ENCODE results near the gene KLHL35.
A peak's percentile ranks its signal among the peaks of the same experiment; 100 is the strongest.

KLHL35 gene

DNA sequence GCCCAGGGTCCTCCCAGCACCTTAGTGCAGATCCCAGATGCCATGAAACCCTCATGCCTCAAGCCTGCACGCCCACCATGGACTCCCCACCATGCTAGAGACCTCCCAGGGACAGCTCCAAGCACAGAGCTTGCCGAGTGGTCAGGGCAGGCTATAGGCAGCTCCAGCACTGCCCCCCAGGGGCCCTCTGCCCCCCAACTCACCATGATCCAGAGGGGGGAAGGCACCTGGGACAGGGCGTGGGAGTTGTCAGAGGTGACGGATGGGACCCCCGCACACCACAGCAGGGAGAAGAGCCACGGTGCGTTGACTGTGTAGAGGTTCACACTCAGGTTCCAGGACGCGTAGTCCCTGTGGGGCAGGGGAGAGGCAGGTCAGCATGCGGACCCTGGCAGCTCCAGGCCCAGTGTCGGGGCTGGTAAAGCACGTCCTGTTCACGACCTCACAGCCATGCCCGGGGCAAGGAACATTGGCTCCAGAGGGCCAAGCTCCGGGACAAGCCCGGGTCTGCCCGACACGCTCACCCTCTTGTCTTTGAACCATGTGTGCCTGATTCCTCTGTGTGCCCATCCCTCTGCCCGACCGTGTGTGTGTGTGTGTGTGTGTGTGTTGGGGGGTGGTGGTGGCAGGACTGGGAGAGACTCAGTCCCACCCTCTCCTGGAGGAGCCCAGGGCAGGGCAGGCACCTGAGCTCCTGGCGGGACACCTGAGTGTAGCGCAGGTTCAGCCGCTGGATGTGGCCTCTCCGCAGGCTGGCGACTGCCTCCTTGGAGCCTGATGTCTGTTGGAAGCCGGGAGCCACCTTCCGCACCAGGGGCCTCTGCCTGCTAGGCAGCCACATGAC, 8.2 kb upstream of the KLHL35 start:
- DNase-seq (ENCODE audit: low read depth), result no peak

DNA sequence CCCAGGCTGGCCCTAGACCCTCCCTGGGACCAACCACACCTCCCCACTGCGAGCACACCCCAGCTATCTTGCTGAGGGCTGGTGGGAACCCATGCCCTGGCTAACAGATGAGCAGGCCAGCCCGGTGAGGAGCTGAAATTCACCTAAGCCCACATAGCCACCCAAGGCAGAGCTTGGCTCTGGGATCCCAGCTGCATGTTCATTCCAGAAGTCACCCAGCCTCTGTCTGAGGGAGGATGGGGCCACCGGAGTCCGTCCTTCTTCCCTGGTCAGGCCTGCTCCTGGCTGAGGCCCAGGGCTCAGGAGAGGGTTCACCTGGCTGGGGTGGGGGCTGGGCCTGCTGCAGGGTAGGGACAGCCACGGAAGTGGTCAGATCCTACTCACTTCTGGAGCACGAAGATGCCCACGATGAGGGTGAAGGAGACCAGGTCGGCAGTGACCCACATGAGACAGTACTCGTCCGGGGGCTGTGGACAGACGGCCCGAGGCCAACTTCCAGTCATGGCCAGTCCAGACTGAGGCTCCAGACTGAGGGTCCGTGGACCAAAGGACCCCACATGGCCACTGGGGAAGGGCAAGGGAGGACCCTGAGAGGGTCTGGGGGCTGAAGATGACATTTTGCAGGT, 6.6 kb upstream of the KLHL35 start:
- DNase-seq (ENCODE audit: low read depth), result no peak

DNA sequence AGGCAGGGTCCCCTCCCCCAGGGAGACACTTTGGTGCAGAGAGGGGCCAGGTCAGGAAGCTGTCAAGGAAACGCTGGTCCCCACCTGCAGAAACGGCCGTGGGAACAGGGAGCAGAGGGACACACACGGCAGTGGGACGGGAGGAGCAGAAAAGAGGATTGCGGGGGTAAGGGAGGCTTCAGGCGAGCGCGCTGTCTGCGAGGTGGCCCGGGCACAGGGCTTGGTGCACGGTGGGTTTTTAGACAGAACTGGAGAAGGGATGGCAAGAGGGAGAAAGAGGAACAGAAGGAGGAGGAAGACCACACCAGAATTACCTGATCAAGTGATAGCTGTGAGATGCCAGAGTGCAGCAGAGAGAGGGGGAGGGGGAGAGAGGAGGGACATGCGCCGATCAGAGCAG, 6.0 kb upstream of the KLHL35 start:
- no peak for DNase-seq (ENCODE audit: low read depth)

DNA sequence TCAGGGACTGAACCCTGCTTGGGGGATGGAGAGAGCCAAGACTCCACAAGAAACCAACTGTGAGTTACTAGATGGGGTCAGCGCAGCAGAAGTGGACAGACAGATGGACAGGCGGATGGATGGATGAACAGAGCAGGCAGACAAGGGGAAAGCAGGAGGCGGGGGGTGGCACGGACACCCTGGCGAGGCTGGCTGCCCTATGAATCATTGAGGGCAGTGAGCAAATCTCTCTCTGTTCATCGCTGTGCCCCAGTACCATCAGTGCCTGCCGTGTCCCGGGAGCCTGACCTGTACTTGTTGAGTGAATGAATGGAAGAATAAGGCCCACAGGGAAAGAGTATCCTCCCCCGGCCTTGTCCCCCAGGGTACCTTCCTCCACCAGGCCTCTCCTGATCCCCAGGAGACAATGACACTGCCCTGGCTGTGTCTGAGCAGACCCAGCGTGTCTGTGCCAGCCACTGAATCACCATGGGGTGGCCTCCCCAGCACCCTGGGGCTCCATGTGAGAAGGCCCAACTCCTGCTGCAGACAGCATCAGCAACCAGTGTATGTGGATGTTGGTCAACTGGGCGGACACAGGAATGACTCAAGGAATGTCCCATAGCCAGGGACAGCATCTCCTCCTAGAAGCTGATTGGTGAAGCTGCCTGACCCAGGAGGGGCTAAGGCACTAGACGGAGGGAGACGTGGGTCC, 5.1 kb upstream of the KLHL35 start:
- no peak for DNase-seq (ENCODE audit: low read depth)

DNA sequence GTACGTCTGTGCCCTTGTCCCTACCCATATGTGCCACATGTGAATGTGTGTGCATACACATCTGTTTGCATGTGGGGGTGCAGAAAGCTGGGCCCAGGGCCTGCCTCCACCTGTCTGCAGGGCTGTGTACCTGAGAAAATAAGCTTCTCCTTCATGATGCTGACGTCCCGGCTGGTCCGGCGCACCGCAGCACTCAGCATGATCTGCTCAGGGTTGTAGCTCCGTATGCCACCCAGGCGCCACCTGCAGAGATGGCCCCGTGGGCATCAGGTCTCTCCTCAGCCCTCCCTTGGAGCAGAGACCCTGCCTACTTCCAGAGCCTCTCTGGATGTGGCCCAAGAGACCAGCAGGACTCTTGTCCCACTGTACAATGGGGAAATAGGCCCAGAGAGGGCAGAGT, 3.8 kb upstream of the KLHL35 start:
- no peak for DNase-seq (ENCODE audit: low read depth)

DNA sequence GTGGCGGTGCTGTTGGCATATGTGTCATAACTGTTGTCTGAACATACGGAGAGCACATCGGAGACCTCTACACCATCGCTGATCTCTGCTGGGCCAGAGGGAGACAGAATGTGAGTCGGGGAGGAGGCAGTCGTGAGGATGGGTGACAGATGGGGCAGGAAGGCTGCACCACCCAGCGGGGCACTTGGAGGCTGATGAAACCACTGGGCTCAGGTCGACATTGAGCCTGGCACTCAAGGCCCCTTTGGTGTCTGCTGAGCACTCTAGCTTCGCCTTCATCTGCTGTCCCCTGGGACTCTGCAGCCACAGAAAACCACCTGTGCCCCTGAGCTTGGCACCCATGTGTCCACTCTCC, 2.5 kb upstream of the KLHL35 start:
- no peak for DNase-seq (ENCODE audit: low read depth)

DNA sequence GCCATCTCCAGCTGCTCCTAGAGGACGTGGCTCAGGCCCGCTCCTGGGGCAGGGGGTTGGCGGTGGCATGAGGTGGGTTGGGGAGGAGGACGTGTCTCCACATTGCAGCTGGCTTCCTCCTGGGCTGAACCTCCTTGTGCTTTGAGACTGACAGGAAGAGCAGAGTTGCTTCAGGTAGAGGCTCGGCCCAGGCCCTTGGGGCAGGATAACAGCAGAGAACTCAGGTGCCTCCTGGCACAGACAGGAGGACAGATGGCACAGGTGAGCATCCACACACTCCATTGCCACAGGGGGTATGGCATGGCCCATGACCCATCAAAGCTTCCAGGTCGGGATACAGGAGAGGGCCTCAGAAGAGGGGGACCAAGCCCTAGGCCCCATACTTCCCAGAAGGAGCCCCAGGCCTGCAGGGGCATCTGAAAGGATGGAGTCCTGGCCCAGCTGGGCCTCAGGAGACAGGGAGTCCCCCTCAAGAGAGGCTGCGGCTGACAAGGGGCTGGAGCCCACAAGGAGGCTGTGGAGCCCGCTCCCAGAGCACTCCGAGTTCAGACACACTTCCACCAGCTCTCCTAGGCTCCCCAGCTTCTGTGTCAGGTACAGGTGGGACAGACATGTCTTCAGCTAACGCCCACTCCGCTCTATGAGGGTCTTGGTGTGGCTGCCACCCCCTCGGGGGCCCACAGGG, 2.0 kb upstream of the KLHL35 start:
- DNase-seq (ENCODE audit: low read depth), result no peak

DNA sequence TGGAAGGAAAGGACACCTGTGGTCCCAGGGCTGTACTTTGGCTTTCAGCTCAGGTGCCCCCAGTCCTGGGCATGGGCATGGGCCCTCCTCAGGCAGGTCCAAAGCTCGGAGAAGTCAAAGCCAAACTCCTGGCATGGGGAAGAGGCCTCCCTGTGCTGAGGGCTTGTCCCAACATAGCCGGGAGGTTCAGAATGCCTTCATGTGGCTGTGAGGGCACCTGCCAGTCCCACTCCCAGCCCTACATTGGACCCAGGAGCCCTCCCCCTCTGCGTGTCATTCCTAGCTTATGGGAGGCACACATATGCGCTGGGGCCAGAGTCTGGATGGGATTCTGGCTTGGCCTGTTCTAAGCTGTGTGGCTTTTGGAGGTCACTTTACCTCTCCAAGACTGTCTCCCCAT, 1.0 kb upstream of the KLHL35 start:
- no peak for DNase-seq (ENCODE audit: low read depth)

DNA sequence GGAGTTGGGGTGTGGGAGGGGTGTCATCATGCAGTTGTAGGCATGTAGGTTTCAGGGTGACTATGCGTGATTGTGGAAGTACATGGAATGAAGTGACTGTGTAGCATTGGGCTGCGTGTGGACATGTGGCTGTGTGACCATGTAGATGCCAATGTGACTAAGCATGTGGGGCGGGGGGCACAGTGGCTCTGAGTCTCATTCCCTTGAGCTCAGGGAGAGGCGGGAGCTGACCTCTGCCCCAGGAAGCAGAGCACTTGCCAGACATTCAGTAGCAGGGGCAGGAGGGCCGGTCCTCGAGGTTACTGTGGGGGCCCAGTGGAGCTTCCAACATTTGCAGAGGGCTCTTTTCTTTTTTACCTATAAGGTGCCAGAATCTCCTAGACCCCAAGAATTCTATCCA, 440 bp upstream of the KLHL35 start:
- DNase-seq (ENCODE audit: low read depth), result no peak

DNA sequence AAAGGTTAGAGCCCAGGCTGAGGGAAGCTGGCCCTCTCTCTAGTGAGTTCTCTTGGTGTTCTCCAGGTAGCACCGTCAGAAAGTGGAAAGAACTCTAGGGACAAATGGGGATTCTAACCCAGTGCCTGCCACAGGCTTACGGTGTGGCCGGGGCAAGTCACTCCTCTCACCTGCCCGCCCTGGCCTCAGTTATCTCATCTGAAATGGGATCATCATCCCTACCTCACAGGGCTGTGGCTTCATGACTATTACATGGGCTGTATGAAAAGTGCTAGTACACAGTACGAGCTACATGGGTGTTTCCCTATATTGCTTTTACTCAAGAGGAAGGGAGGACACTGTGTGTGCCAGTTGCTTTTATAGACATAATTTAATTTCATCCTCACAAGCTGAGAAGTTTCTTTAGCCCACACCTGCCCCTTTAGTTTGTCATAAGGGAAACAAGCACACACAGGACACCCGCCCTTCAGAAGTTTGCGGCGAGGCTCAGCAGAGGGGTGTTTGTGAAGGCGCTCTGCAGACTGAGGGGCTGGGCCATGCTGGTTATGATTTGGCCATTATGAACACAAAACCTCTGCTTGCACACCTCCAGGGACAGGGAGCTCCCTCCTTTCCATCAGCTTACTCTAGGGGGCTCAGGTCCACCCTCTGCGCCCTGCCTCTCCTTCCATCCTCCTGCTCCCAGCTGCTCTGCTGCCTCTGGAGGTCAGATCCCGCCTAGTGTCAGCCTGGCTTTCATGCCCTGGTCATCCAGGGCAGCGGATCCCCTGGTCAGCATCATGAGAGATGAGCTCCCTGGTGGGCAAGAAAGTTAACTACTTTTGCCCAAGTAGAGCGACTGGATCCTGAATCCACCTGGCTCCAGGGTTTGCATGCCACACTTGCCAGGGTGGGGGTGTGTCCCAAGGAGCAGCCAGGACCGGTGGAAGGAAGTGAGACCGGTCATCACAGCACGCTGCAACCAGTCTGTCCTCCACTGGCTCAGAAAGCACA, 1.2 kb downstream of the KLHL35 start:
- no peak for DNase-seq (ENCODE audit: low read depth)

DNA sequence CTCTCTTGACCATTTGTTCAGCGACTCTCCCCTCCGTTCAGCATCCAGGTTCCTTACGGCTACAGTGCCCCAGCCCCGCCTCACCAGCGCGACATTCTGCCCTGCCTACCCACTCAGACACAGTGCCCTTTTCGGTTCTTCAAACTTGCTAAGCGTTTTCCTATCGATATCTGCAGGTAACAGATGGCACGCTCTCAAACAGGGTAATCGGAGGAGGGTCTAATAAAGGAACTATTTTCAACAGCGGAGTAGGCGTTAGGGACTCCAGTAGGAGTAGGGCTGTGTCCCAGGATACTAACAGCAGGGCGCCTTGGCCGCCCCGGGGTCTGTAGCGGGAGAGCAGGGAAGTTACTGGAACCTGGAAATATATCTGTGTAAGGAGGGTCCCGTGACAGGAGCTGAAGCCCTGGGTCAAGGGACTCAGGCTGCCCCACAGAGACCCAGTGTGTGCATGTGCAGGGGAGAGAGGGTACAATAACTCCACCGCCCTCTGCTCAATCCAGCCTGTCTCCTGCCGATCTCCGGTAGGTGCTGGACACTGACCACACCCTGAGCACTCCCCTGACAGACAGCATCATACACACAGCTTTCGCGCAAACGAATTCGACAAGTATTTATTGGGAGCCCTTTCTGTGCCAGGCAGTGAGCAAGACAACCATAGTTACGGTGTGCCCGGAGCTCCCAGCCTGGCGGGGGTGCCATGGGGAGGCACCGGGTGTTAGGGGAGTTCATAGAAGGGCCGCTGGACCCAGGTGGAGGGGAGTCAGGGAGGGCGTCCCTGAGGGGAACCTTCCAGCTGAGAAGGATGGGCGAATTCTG, 2.1 kb downstream of the KLHL35 start:
- no peak for DNase-seq (ENCODE audit: low read depth)

DNA sequence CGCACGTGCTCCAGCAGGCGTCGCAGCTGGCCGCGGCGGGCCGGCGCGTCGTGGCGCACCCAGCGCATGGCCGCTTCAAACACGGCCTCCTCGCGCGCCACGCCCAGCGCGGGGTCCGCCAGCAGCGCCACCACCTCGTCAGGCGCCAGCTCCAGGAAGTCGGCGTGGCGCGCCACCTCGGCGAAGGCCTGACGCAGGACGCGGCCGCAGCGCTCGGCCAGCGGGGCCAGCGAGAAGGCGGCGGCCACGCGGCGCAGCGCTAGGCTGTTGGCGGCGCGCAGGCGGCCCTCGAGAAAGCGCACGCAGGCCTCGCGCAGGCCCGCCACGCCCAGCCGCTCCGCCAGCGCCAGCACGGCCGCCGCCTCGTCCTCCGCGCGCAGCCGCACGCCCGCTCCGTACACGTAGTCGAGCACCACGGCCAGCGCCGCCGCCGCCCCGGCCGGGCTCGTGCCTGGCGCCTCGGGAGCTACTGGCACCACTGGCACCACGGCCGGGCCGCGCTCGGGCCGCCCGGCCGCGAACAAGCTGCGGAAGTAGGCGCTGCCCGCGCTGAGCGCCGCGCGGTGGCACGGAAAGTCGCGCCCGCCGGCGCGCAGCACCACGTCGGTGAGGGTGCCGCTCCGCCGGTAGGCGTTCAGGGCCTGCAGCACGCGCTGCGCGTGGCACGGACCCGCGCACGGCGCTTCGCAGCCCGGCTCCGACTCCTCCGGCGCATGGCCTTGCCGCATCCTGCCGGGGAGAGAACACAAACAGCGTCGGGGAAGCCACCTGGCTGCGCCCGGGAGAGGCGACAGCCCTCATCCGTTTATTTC, 2.9 kb downstream of the KLHL35 start:
- DNase-seq (ENCODE audit: low read depth), result no peak

DNA sequence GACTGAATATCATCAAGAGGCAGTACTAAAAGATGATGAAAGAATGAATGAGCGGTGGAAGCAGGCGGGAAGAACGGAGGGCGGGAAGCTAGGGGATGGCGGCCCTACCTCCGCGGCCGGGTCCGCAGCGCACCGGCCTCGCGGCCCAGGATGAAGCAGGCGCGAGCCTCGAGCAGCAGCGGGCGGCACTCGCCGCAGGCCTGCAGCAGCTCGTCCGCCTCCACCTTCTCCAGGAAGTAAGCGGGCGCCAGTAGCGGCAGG, 3.4 kb downstream of the KLHL35 start:
- no peak for DNase-seq (ENCODE audit: low read depth)

DNA sequence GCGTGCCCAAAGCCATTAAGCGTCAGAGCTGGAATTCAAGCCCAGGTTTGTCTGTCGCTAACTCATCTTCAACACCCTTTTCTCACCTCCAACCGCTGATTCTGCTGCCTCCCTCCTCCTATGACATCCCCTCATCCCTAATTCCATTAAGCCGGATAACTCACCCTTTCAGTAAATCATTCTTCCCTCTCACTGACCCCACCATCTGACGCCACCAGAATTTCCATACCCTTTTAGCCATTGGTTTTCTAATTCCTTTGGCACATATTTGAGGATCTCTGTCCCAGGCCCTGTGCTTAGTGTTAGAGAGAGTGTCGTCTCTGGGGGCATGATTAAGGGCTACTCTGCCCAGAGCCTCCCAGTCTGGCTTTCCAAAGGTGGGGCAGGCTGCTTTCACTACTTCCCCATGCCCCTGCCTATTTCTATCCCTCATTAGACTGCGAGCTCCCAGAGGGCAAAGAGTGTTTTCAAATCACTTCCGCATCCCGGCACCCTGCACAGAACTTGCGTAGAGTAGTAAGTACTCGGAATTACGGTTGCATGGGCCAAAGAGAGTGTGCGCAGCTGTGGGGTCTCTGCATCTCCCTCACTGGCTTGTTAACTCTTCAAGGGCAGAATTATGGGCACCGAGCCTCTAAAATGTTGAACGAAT, 3.9 kb downstream of the KLHL35 start:
- DNase-seq (ENCODE audit: low read depth), result no peak

DNA sequence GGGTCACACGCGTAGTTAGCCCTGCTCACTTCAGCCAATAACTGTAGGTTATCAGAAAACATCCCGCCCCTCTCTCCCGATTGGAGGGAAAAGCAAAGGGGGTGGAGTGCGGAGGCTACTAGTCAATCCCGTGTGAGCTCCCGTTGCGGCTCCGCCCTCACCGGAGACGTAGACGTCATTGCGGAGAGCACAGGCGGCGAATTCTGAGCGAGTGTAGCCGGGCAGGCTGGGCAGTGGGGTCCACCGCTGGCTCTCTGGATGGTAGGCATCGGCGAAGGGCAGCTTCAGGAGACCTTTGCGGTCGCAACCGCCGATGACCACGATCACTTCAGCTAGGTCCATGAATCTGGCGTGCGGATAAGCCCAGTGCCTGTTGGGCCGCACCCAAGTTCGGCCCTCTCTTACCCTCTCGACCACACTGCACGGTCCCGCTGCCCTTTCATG, 4.7 kb downstream of the KLHL35 start:
- peak; percentile 83 for DNase-seq (ENCODE audit: low read depth)

DNA sequence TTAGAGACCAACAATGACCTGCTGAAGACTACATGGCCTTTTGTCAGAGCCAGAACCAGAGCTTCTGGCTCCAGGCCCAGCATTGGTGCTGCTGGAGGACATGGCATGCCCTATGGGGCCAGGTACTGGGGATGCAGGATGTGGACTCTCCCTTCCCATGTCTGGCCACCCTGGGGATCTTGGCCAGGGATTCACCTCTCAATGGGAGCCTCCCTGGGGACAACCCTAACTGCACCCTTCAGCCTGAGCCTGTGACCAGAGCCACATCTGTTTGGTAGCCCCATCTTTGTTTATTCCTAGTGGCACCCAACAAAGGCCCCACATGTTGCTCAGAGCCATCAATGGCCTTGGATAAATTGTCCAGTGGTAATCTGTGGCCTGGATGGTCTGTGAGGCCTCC, 5.8 kb downstream of the KLHL35 start:
- DNase-seq (ENCODE audit: low read depth), result no peak

DNA sequence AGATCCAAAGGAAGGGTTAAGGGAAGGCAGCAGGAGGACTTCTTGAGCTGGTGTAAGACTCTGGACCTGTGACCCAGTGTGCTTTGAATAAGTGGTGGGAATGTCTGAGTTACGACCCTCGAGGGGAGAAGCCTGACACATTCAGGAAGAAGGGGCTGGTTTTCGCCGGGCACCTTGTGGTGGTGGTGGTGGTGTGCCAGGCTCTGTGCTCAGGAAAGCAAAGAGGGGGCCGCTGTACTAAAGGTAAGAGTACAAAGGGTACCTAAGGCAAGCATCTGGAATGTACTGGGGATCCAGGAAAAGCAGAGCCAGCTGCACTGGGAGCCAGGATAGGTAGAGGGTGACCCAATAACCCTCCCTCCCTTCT, 6.3 kb downstream of the KLHL35 start:
- no peak for DNase-seq (ENCODE audit: low read depth)

DNA sequence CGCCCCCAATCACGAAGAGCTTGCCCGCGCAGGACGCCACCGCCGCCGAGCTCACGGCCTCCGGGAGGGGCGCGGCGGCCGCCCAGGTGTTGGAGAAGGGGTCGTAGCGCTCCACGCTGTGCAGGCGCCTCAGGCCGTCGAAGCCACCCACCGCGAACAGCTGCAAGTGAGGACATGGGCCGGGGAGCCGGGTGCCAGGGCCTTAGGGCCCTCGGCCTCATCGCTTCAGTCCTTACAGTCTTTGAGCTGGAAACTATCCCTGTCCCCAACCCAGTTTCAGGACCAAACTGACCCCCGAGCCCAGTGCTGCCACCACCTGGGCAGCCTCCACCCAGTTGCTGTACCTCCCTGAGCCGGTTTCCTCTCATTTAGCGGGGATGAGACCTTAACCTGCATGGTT, 7.6 kb downstream of the KLHL35 start:
- no peak for DNase-seq (ENCODE audit: low read depth)

DNA sequence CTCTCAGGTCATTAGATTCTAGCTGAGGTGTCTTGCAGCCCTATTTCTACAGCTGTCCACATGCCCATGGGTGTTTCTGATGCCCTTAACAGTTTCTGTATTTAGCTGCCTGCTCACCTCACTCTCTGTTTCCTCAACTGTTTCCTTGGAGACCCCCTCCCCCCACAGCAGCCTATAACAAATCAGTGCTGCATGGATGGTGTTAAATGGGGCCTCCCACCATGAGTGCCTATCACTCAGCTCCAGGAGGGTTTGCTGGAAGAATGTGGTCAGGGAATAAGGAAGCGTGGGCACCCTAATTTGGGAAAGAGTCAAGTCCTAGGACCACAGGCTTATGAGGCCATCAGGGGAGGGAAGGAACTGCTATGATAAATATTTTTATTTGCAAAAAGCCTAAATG, 8.6 kb downstream of the KLHL35 start:
- no peak for DNase-seq (ENCODE audit: low read depth)

DNA sequence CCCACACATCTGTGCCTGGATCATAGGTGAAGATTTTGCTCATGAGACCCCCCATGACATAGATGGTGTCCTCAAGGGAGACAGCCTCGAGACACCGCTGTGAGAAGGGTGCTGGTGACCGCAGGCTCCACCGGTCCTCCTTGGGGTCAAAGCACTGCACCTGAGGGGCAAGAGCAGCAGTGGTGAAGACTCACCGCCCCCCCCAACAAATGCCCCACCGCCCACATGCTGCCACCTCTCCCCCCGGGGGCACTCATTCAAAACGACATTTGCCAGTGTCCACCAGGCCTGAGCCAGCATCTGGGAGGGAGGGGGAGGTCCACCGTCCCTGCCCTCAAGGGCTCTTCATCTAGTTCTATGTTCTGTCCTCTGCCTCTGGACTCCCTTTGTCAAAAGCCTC, 9.3 kb downstream of the KLHL35 start:
- no peak for DNase-seq (ENCODE audit: low read depth)

All from GM04504 (cell line).